ENCODE results near the gene BACH2. TPM values are rescaled to one million over a fixed set of nuclear protein-coding genes. Genes with fewer than 3 reads are reported as not detected.

The BACH2 gene
- total RNA-seq, 1 donor, result 3.6 TPM

- no peak for DNase-seq (ENCODE audit: insufficient read length, low spot score, missing footprints)
- Histone ChIP-seq H3K79me2 (ENCODE audit: insufficient read depth, low read length) (no peaks in the 10 kb centered on the region), H2AFZ (ENCODE audit: low read length) (no peak overlapping the region), H3K4me2 (ENCODE audit: insufficient read depth, low read length) (no peak overlapping the region), H3K27ac (ENCODE audit: low read depth, low read length) (no peak overlapping the region), H3K4me1 (ENCODE audit: insufficient read depth, low read length) (no peaks in the 10 kb centered on the region), H3K27me3 (ENCODE audit: insufficient read depth, low read length) (no peaks in the 10 kb centered on the region), H4K20me1 (ENCODE audit: insufficient read depth, low read length) (no peaks in the 10 kb centered on the region), H3K36me3 (ENCODE audit: insufficient read depth, low read length) (no peaks in the 10 kb centered on the region), H3K4me3 (ENCODE audit: insufficient read depth, low read length) (no peak overlapping the region), H3K9me3 (ENCODE audit: low read depth, low read length) (no peaks in the 10 kb centered on the region)
- no peak for TF ChIP-seq CTCF (IDR thresholded peaks at IDR 0.05; ENCODE audit: extremely low read depth, low read depth, low read length)
Observed at GRCh38 chr6:90227673-90228072, 69.0 kb downstream of the BACH2 start.

- no peaks in the 10 kb centered on the region for H3K4me1 ChIP-seq (ENCODE audit: insufficient read depth, low read length)
- no peak overlapping the region for H3K27ac ChIP-seq (ENCODE audit: low read depth, low read length)
- no peak for TF ChIP-seq CTCF (IDR thresholded peaks at IDR 0.05; ENCODE audit: extremely low read depth, low read depth, low read length)
- no peaks in the 10 kb centered on the region for H3K36me3 ChIP-seq (ENCODE audit: insufficient read depth, low read length)
- no peak for DNase-seq (ENCODE audit: insufficient read length, low spot score, missing footprints)
- H3K27me3 ChIP-seq (ENCODE audit: insufficient read depth, low read length), result no peaks in the 10 kb centered on the region
- H4K20me1 ChIP-seq (ENCODE audit: insufficient read depth, low read length), result no peaks in the 10 kb centered on the region
- H3K4me2 ChIP-seq (ENCODE audit: insufficient read depth, low read length), result no peak overlapping the region
- H3K9me3 ChIP-seq (ENCODE audit: low read depth, low read length), result no peaks in the 10 kb centered on the region
- H3K79me2 ChIP-seq (ENCODE audit: insufficient read depth, low read length), result no peaks in the 10 kb centered on the region
- no peak overlapping the region for H2AFZ ChIP-seq (ENCODE audit: low read length)
- no peak overlapping the region for H3K4me3 ChIP-seq (ENCODE audit: insufficient read depth, low read length)
Observed at GRCh38 chr6:90227213-90227612, 69.4 kb downstream of the BACH2 start.

- H3K36me3 ChIP-seq (ENCODE audit: insufficient read depth, low read length), result no peaks in the 10 kb centered on the region
- H3K4me1 ChIP-seq (ENCODE audit: insufficient read depth, low read length), result no peaks in the 10 kb centered on the region
- H3K4me3 ChIP-seq (ENCODE audit: insufficient read depth, low read length), result no peak overlapping the region
- H4K20me1 ChIP-seq (ENCODE audit: insufficient read depth, low read length), result no peaks in the 10 kb centered on the region
- no peak for DNase-seq (ENCODE audit: insufficient read length, low spot score, missing footprints)
- H2AFZ ChIP-seq (ENCODE audit: low read length), result peak overlapping the region; percentile 27
- no peak overlapping the region for H3K4me2 ChIP-seq (ENCODE audit: insufficient read depth, low read length)
- TF ChIP-seq CTCF (IDR thresholded peaks at IDR 0.05; ENCODE audit: extremely low read depth, low read depth, low read length), result no peak
- no peak overlapping the region for H3K27ac ChIP-seq (ENCODE audit: low read depth, low read length)
- no peaks in the 10 kb centered on the region for H3K79me2 ChIP-seq (ENCODE audit: insufficient read depth, low read length)
- H3K9me3 ChIP-seq (ENCODE audit: low read depth, low read length), result no peaks in the 10 kb centered on the region
- no peaks in the 10 kb centered on the region for H3K27me3 ChIP-seq (ENCODE audit: insufficient read depth, low read length)
Observed at GRCh38 chr6:90226257-90226656, 70.4 kb downstream of the BACH2 start.

GRCh38 chr6:90224196-90224595, 72.4 kb downstream of the BACH2 start:
- no peak for TF ChIP-seq CTCF (IDR thresholded peaks at IDR 0.05; ENCODE audit: extremely low read depth, low read depth, low read length)
- Histone ChIP-seq H3K27ac (ENCODE audit: low read depth, low read length) (no peak overlapping the region), H3K4me3 (ENCODE audit: insufficient read depth, low read length) (no peak overlapping the region), H2AFZ (ENCODE audit: low read length) (no peak overlapping the region), H3K36me3 (ENCODE audit: insufficient read depth, low read length) (no peaks in the 10 kb centered on the region), H3K4me1 (ENCODE audit: insufficient read depth, low read length) (peaks cover 8% of the 10 kb centered on the region), H3K27me3 (ENCODE audit: insufficient read depth, low read length) (no peaks in the 10 kb centered on the region), H4K20me1 (ENCODE audit: insufficient read depth, low read length) (no peaks in the 10 kb centered on the region), H3K4me2 (ENCODE audit: insufficient read depth, low read length) (no peak overlapping the region), H3K79me2 (ENCODE audit: insufficient read depth, low read length) (no peaks in the 10 kb centered on the region), H3K9me3 (ENCODE audit: low read depth, low read length) (no peaks in the 10 kb centered on the region)
- no peak for DNase-seq (ENCODE audit: insufficient read length, low spot score, missing footprints)
